ENCODE data around the gene EME2. TPM values are rescaled to one million over a fixed set of nuclear protein-coding genes. Genes with fewer than 3 reads are reported as not detected.

Gene EME2
- total RNA-seq, 4 donors from 2014 or later, result 2.3 to 13.8 (median 5.2) TPM

DNA sequence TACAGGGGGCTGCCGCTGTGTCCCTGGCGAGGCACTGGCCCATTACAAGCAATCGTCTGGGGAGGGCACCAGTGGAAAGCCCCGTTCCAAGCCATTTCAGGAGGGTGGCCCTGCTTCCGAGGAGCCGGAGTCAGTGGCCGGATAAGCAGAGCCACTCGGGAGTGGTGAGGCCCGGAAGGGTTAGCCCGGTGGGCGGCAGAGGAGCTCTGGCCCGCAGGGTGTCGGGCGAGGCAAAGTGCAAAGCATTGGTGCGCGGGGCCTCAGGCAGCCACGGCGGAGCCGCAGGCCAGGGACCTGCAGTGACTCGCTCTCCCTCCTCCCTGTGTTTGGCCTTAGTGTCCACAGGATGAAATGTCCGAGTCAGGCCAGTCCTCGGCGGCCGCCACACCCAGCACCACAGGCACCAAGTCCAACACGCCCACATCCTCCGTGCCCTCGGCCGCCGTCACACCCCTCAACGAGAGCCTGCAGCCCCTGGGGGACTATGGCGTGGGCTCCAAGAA lies 25.9 kb upstream of the EME2 start:
- TF ChIP-seq, protein P1, sequence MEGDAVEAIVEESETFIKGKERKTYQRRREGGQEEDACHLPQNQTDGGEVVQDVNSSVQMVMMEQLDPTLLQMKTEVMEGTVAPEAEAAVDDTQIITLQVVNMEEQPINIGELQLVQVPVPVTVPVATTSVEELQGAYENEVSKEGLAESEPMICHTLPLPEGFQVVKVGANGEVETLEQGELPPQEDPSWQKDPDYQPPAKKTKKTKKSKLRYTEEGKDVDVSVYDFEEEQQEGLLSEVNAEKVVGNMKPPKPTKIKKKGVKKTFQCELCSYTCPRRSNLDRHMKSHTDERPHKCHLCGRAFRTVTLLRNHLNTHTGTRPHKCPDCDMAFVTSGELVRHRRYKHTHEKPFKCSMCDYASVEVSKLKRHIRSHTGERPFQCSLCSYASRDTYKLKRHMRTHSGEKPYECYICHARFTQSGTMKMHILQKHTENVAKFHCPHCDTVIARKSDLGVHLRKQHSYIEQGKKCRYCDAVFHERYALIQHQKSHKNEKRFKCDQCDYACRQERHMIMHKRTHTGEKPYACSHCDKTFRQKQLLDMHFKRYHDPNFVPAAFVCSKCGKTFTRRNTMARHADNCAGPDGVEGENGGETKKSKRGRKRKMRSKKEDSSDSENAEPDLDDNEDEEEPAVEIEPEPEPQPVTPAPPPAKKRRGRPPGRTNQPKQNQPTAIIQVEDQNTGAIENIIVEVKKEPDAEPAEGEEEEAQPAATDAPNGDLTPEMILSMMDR (IDR thresholded peaks at IDR 0.05; ENCODE audit: low read depth), result no peak

DNA sequence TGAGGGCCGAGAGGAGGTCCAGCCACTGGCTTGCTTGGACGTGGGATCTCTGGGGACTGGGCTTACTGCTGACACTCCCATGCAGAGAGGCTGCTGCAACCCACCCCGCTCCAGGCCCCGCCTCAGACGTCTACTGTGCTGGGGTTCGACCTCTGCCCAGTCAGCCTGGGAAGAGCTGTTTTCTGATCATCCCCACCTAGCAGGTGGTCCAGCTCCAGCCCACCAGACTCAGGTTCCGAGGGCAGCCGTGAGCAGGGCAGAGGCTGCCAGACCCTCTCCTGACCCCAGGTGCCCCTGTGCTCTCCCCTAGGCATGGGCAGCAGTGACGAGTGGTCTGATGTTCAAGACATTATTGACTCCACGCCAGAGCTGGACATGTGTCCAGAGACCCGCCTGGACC lies 24.7 kb upstream of the EME2 start:
- TF ChIP-seq, protein P1 (IDR thresholded peaks at IDR 0.05; ENCODE audit: low read depth), result no peak

GRCh38 chr16:1749152-1750117 lies 23.2 kb upstream of the EME2 start:
- TF ChIP-seq, protein P1 (IDR thresholded peaks at IDR 0.05; ENCODE audit: low read depth), result no peak

- TF ChIP-seq, protein P1 (IDR thresholded peaks at IDR 0.05; ENCODE audit: low read depth), result no peak
Measured at GRCh38 chr16:1751946-1752345, 20.7 kb upstream of the EME2 start.

DNA sequence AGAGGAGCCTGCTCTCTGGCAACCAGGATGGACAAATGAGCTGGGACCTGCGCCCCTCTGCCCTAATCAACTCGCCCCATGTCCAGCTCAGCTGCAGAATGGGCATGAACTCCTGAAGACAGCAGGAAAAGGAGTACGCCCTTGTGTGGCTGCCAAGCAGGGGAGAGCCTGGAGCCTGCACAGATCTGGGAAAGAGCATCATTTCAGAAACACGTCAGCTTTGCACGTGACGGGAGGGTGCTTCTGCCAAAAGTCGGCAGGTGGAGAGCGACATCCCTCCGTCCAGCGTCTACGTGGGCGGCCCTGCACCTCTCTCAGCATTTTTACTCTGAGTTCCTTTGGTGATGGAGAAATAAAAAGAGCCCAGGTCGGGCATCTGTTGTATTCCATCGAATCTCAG lies 19.8 kb upstream of the EME2 start:
- TF ChIP-seq, protein P1 (IDR thresholded peaks at IDR 0.05; ENCODE audit: low read depth), result no peak

- TF ChIP-seq, protein P1 (IDR thresholded peaks at IDR 0.05; ENCODE audit: low read depth), result no peak
Measured at GRCh38 chr16:1754204-1754603, 18.4 kb upstream of the EME2 start.

DNA sequence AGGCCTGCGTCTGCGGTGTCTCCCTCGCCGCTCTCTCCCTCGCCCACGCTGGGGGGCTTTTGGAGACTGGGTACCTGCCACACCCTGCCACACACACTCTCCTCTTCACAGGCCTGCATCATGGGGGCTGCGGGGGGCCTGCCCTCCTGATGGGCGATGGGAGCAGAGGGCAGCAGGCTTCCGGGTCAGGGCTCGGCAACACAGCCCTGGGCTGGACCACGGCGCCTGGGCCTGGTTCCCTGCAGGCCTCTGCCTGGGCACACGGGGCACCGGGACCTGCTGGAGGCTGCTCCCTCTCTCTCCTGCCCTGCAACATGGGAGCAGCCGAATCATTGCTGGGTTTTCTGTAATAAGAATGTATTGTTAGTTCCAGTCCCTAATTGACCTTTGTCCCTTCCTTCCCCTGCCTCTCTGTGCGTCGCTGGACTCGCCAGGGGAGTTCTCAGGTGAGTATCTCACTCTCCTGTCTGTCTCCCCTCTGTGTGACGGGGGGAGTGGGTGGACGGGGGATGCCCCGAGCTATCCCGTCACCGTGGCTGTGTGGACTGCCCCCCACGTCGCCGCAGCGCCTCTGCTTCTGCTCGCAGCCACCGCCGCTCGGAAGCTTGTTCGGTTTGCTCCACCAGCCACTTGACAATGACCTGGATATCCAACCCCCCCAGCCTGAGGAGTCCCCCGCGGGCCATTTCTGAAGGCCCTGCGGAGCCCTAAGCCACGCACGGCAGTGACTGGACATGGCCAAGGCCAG lies 14.7 kb upstream of the EME2 start:
- TF ChIP-seq, protein P1 (IDR thresholded peaks at IDR 0.05; ENCODE audit: low read depth), result no peak
